ENCODE data around the gene GPRASP2.

DNA sequence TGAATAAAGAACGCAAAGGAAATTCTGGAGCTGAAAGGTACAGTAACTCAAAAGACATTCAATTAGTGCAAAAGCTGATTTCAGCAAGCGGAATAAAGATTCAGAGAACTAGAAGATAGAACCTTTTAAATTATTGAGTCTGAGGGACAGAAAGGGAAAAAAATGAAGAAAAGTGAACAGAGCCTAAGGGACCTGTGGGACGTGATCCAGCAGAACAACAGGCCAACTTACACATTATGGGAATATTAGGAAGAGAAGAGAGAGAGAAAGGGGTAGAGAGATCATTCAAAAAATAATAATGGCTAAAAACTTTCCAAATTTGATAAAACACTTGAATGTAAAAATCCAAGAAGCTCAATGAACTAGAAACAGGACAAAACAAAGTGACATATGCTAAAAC is 17.5 kb upstream of the GPRASP2 start:
- TF ChIP-seq POLR2A (IDR thresholded peaks at IDR 0.05) = no peak
- TF ChIP-seq, protein P1, sequence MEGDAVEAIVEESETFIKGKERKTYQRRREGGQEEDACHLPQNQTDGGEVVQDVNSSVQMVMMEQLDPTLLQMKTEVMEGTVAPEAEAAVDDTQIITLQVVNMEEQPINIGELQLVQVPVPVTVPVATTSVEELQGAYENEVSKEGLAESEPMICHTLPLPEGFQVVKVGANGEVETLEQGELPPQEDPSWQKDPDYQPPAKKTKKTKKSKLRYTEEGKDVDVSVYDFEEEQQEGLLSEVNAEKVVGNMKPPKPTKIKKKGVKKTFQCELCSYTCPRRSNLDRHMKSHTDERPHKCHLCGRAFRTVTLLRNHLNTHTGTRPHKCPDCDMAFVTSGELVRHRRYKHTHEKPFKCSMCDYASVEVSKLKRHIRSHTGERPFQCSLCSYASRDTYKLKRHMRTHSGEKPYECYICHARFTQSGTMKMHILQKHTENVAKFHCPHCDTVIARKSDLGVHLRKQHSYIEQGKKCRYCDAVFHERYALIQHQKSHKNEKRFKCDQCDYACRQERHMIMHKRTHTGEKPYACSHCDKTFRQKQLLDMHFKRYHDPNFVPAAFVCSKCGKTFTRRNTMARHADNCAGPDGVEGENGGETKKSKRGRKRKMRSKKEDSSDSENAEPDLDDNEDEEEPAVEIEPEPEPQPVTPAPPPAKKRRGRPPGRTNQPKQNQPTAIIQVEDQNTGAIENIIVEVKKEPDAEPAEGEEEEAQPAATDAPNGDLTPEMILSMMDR (IDR thresholded peaks at IDR 0.05) = no peak

Measured in right lobe of liver (tissue), 4 donors.